Endometrial microvascular endothelial cells (primary cell): ENCODE measurements around the gene KRT80. TPM values are rescaled to one million over a fixed set of nuclear protein-coding genes. Genes with fewer than 3 reads are reported as not detected.

Experiments
- in situ Hi-C: cut with HindIII; loops from 2 replicates; pipeline ENCODE4 v1.10.0; 2017; ENCODE audit warnings: low sequenced_read_pairs, low pct_unique_long_range_greater_than_20kb; ENCODE audit errors: inconsistent ontology term
- total RNA-seq: library from RNA; depleted of rRNA; stranded (reverse); fragments of >200 nt; gene quantifications from one replicate; pipeline ENCODE4 v1.2.3, GENCODE V29; 2015; ENCODE audit errors: inconsistent ontology term

KRT80 gene
- total RNA-seq, 1 donor from 2014 or later = 6.2 TPM

GRCh38 chr12:52187206-52187605, 4.6 kb downstream of the KRT80 start:
- in situ Hi-C loops = no loop called here

DNA sequence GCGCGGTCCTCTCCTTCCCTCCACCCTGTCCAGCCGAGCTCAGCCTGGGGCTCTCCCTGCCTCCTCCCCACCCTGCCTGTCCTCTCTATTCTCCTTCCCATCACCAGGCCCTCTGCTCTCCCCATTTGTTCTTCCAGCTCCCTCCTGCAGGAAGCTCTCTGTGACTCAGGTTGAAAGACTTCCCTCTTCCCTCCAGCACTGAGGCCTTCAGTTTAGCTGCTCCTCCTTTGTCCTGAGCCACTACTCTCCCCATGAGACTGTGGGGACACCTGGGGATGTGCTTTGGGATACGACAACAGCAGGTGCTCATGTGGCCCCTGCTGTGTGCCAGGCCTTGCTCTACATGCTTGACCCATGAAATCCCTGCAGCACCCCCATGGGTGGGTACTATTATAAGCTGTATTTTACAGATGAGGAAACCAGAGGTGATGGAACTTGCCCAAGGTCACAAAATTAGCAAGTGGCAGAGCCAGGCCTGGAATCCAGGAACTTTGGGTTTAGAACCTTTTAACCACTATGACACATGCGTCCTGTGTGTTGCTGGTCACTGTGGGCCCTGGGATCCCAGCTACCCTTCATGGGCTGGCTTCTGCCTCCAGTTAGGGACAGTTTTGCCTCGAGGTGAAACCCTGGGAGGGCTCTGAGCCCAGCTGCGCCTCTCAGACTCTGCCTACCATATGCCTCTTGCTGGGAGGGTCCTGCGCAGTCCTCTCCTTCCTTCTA, 5.5 kb downstream of the KRT80 start:
- in situ Hi-C loops = no loop called here

- in situ Hi-C loops = no loop called here
Observed at GRCh38 chr12:52185400-52185967, 6.3 kb downstream of the KRT80 start.

- in situ Hi-C loops = no loop called here
Observed at GRCh38 chr12:52184813-52185212, 7.0 kb downstream of the KRT80 start.

DNA sequence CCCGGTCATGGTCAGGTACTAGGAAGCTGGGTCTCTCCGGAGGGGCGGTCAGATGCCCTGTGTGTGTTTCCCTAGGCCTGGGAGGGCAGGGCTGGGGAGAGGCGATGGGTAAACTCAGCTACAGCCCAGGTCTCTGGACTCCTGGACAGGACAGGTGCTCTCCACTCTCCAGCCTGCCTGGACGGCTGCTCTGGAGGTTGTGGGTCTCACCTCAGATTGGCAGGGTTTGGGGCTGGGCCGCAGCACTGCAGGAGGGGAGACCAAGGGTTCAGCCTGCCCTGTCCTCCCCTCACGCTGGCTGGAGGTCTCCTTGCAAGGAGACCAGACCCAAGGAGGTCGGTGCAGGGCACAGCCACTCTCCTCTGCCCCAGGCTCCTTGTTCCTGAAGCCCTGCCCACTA, 7.8 kb downstream of the KRT80 start:
- in situ Hi-C loops = no loop called here

GRCh38 chr12:52183544-52183910, 8.3 kb downstream of the KRT80 start:
- in situ Hi-C loops = no loop called here

DNA sequence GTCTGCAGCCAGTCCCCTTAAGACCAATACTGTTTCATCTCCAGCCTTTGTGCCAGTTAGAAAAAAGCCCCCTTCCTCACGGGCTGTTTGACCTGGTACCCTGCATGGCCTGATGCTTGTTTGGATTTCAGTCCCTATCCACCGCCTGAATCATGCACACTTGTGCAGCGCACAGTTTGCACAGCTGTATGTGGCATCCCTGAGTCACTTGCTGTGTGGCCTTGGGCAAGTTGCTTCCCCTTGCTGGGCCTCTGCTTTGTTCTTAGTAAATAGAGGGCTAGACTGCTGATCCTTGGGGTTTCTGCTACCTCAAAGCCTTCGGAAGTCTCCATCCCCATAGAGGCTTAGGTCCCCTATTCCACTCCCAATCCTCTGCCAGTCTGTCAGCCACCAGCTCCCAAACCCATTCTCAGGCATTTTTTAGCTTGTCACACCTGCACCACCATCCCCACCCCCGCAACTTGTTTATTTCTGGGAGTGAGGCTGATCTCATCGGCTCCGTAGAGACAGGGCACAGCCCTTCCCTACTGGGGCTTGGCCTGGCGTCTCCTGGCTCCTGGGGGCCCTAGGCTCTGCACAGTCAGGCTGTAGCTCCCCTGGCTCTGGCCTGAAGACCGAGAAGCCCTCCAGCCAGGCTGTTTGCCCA, 8.8 kb downstream of the KRT80 start:
- in situ Hi-C loops = no loop called here

GRCh38 chr12:52182384-52182783, 9.4 kb downstream of the KRT80 start:
- in situ Hi-C loops = no loop called here

- in situ Hi-C loops = no loop called here
Observed at GRCh38 chr12:52181746-52182145, 10.1 kb downstream of the KRT80 start.

DNA sequence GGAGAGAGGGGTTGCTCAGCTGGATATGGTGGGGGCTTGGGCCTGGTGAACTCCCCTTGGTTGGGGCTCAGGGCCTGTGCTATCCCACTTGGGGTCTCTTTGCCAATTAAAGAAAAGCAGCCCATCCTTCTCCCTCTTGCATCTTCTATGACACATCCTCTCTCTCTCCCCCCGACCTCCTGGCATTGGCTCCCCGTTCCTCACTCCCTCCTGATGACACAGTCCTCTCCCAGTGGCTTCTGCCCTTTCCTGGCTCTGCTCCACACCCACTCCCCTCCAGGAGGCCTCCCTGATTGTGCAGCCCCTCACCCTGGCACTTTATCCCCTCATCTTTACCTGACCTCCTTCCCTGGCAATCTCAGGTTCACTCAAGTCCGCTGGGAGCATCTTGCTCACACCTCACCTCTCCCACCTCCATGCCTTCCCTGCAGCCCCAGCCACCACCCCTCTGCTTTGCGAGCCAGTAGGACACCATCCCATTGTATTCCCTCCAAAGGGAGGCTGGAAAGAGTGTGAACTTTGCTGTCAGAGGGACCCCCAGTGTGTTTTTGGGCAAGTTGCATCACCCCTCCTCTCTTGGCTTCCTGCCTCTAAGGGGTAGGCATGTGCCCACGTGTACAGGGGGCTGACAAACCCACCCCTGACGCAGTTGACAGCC, 10.7 kb downstream of the KRT80 start:
- in situ Hi-C loops = no loop called here

DNA sequence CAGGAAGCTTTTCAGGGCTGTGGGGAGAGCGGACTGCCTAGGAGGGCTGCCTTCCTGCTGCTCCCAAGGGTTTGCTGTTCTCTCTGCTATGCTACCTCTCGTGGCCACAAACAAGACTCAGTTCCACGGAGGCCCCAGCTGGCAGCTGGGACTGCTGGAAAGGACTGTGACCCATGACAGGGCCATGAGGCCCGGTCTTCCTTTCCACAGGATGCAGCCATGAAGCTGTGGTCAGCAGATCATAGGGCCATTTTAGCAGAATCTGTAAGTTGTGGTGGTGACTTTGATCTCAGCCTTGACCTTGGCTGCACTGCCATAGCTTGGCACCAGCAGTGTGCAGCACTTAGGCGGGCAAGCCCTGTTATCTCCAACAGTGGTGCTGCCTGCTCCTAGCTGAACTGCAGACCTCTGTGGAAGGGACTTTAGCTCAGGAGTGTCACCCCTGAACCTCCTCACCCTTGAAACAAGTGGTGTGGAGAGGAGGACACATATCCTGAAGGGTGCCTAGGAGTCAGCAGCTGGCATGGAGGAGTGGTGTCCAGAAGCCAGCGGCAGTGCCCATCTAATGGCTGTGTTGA, 12.3 kb downstream of the KRT80 start:
- in situ Hi-C loops = no loop called here

DNA sequence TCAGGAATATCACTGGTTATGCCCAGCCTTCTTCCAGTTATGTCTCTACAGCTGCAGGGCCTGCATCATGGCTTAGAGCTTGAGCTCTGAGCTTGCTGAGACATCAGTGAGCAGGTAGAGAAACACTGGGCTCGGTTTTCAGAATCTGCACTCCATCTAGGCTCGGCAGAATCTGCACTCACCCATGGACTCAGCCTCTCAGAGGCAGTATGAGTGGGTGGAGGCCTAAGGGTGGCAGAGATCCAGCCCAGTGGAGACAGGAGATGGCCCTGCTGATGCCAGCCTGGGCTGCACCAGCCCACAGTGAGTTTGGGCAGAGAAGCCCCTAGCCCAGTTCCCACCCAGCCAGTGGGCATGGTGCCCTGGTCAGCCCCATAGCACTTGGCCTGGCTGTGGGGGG, 12.8 kb downstream of the KRT80 start:
- in situ Hi-C loops = no loop called here

DNA sequence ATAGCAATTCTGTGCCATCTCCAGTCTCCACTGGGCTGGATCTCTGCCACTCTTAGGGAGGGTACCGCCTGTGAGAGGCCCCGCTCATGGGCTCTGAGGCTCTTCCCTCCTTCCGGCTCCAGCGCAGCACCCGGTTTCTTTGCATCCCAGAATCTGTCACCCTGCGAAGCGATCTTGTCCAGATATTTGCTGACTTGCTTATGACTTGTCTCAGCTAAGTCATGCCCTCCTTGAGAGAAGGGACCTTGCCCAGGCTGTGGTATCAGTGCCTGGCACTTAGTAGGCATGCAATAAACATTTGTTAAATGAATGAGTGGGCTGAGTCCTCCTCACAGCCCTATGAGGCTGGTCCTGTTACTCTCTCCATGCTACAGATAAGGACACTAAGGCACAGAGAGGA, 13.4 kb downstream of the KRT80 start:
- in situ Hi-C loops = no loop called here

- in situ Hi-C loops = no loop called here
Observed at GRCh38 chr12:52175371-52176350, 16.2 kb downstream of the KRT80 start.

DNA sequence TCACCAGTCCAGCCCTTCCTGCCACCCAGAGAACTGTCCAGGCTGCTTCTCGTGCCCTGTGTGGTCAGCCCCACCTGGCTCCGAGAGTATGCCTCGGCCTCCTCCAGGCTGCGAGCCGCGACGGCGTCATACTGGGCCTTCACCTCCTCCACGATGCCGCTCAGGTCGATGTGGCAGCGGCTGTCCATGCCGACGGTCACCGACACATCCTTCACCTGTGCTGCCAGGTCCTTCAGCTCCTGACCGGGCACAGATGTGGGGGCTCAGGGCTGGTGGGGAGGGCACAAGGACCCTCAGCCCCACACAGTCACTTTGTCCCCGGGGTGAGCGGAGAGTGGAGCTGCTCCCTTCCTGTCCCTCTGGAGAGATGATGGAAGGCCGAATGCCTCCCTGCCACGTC, 18.3 kb downstream of the KRT80 start:
- in situ Hi-C loops = no loop called here

DNA sequence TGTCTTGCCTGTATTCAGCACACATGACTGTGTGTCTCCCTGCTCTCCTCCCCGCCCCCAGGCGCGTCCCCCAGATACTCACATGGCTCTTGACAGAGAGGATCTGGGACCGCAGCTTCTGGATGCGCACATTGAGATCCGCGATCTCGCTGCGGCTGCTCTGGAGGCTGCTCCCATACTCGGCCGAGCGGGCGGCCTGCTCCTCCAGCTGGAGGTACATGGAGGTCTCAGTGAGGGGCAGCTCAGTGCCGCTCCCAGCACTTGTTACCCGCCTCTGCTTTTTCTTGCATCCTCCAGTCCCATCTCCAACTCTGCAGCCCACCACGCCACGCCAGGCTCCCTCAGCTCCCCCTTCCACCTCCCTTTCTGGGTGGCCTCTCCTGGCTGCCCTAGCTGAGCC, 18.9 kb downstream of the KRT80 start:
- in situ Hi-C loops = no loop called here

- in situ Hi-C loops = no loop called here
Observed at GRCh38 chr12:52171950-52172512, 19.8 kb downstream of the KRT80 start.

DNA sequence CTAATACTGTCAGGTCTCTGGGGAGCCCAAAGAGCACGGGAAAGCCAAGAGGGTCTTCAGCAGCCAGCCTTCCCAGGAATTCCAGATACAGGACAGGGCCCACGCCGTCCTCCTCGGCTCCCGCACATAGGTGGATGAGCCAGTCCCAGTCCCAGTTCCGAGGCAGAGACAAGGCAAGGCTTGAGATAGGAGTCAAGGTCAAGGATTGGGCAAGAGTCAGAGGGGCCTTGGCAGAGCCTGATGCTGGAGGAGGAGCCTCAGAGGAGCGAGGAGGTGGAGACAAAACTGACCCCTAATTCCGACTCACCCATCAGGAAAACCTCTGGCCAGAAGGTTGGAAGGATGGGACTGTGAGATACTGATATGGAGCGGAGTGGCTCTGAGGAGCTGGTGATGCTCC, 21.0 kb downstream of the KRT80 start:
- in situ Hi-C loops = no loop called here
